A549 (cell line): Measurements from ENCODE around the gene NPB.

ENCODE experiments used
- BHLHE40 ChIP-seq: IDR thresholded peaks from 2 replicates; pipeline ENCODE4 v1.6.1; 2012; ENCODE audit warnings: low read depth, low read length, inconsistent platforms
- CTCF ChIP-seq: fragments of >200 bp; sonication (Bioruptor Twin); formaldehyde crosslinking; IDR thresholded peaks from 3 replicates; pipeline ENCODE4 v1.5.1; 2016
- MAFK ChIP-seq: fragments of 450-650 bp; IDR thresholded peaks from 2 replicates; pipeline ENCODE4 v1.6.1; 2014; ENCODE audit not compliant: partially characterized antibody

GRCh38 chr17:81909231-81909630 lies 7.2 kb downstream of the NPB start:
- no peak for TF ChIP-seq CTCF
- TF ChIP-seq BHLHE40, result no peak
- TF ChIP-seq MAFK, result no peak
